Cardiac fibroblast (primary cell): ENCODE measurements around the gene DAAM1.

Experiments
- DNase-seq, 2 donors: peaks; one replicate each; pipeline versions ENCODE4 v3.0.0 to v3.0.0-alpha.2; 2010; ENCODE audit warnings: low read depth in 2 of 2
- H3K4me3 ChIP-seq, 2 donors: replicated peaks in 1 of 2; 1 replicate in 1 of 2; 2 replicates in 1 of 2; pipeline ENCODE4 v1.5.1; 2011; ENCODE audit warnings: low read depth in 2 of 2, low read length in 2 of 2, mild to moderate bottlenecking in 2 of 2, moderate library complexity in 1 of 2
- CTCF ChIP-seq: IDR thresholded peaks from one replicate; pipeline ENCODE4 v1.5.1; 2011; ENCODE audit warnings: low read depth, mild to moderate bottlenecking, low read length, inconsistent platforms

The DAAM1 gene

GRCh38 chr14:59188461-59189090 is at the start of gene DAAM1:
Gene DAAM1, plus strand, starts transcription at chr14:59188667. Its CDS starts 74,811 bp downstream, at chr14:59263478.
- no peak for TF ChIP-seq CTCF
- peak; percentile 98 to 99 for DNase-seq
- peak within 1 kb of the TSS; percentile 91 to 97 for H3K4me3 ChIP-seq

- TF ChIP-seq CTCF, result no peak
- DNase-seq, result no peak
- no peak overlapping the region for H3K4me3 ChIP-seq
These were observed 49.1 kb upstream of the DAAM1 start for GRCh38 chr14:59139324-59139723.

DNA sequence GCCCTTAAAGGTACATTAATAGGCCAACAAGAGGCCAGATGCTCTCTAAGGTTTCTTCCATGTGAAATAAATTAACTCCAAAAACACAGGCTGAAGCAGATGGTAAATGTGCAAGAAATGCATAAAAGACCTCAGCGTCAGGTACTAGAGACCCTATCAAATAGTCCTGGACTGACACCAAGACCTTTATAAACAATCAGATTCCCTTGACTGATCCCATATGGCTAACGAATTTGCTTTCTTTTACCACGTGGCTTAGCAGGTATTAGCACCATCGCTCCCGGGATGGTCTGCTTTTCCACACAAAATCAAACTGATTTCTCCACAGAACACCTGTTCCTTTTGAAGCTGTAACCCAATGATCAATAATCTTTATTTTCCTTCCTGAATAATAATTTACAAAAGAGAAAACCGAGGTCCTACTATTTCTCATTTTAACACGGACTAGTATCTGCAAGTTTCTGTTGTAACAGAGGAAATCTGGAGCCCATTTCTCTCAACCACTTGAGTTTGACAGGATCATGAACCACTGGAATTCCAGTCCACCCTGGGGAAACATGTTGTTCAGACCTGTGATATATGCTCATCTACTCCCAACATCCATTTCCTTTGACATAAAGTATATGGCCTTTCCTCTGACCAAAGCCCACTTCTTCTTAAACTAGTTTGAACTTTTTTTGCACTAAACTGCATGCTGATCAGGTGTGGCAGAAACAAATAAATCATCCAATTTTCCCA is 48.2 kb upstream of the DAAM1 start:
- no peak for TF ChIP-seq CTCF
- peak in 1 of 2 donors; percentile 22 for DNase-seq
- no peak overlapping the region for H3K4me3 ChIP-seq

DNA sequence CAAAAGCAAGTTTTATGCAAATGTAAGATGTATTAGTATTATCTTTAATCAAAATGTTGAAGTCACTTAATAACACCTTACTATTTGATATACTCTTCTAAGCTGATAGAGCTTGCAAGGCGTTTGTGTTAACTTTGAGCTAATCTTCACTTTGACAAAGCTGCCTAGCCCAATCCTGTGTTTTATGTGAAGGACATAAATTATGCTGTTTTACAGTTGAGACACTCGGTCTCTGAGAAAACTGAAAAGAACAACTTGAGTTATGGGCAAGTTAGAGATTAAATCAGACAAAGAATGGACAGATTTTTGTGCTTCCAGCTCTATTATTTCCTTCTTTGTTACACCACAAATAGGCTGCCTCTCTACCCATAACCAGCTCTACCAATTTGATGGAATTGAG is 42.0 kb upstream of the DAAM1 start:
- H3K4me3 ChIP-seq, result no peak overlapping the region
- DNase-seq, result no peak
- TF ChIP-seq CTCF, result no peak

DNA sequence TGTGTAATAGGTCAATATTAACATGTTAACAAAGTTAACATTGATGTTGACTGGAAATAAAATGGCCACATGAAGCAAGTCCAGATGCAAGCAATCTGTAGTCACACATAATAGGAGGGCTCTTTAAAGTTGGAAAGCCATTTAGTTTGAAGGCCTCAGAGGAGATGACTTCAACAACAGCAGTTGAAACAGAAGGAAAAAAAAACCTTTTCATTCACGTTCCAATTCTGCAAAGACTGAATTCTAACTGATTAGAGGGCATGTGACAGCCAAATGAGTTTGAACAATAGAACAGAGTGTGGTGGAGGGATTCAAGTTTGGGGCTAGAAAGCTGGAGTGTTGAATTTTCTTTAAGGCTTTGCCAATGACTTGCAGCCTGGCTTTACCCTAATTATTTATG is 41.5 kb upstream of the DAAM1 start:
- TF ChIP-seq CTCF, result no peak
- H3K4me3 ChIP-seq, result no peak overlapping the region

GRCh38 chr14:59148334-59148900 is 40.0 kb upstream of the DAAM1 start:
- no peak for TF ChIP-seq CTCF
- DNase-seq, result no peak
- H3K4me3 ChIP-seq, result no peak overlapping the region

More for the DNA sequence above, 41.5 kb upstream of the DAAM1 start:
- DNase-seq, result no peak
